Tibial artery (tissue), 4 donors: ENCODE results near the gene NUP153.

Experiments
- DNase-seq, 2 donors: peaks; one replicate each; pipeline ENCODE4 v3.0.0-alpha.2; 2019
- H3K27ac ChIP-seq, 2 donors: fragments of 200-600 bp; sonication (generic) in 1 of 2; 1 replicate in 1 of 2; 2 replicates in 1 of 2; pipeline ENCODE4 v1.5.1; 2018 to 2019; ENCODE audit warnings: mild to moderate bottlenecking in 1 of 2
- H3K27me3 ChIP-seq, 2 donors: fragments of 200-600 bp; sonication (generic) in 1 of 2; one replicate each; pipeline versions ENCODE4 v1.5.1 to v1.6.0; 2016 to 2019
- H3K36me3 ChIP-seq, 3 donors: fragments of 200-600 bp; sonication (generic) in 2 of 3; one replicate each; pipeline ENCODE4 v1.5.1; 2016 to 2019; ENCODE audit warnings: mild to moderate bottlenecking in 2 of 3
- H3K4me1 ChIP-seq, 4 donors: fragments of 200-600 bp; sonication (generic) in 2 of 4; 1 replicate in 3 of 4; 2 replicates in 1 of 4; pipeline ENCODE4 v1.5.1; 2016 to 2019
- H3K4me3 ChIP-seq, 2 donors: fragments of 200-600 bp; sonication (generic) in 1 of 2; 1 replicate in 1 of 2; 2 replicates in 1 of 2; pipeline ENCODE4 v1.5.1; 2018 to 2019; ENCODE audit warnings: mild to moderate bottlenecking in 2 of 2
- H3K9me3 ChIP-seq, 3 donors: fragments of 200-600 bp; sonication (generic) in 1 of 3; one replicate each; pipeline ENCODE4 v1.5.1; 2016 to 2019
- CTCF ChIP-seq, 2 experiments: fragments of 200-600 bp in 1 of 2; fragments of 450-650 bp in 1 of 2; IDR thresholded peaks; one replicate each; pipeline ENCODE4 v1.5.1; 2017 to 2019; ENCODE audit warnings: antibody characterized with exemption in 2 of 2, mild to moderate bottlenecking in 1 of 2, moderate library complexity in 1 of 2
- intact Hi-C: fragments of 100-400 bp; cut with DNase I; formaldehyde crosslinking; loops from one replicate; pipeline ENCODE4 v1.15.0; 2023; ENCODE audit warnings: low total_unique reads

Gene NUP153

GRCh38 chr6:17700421-17701416, 6.0 kb downstream of the NUP153 start:
- intact Hi-C loops = loop anchor here (10.0 kb wide), 1 partner anchor 454 kb away; the partner anchor contains the start of genes KDM1B and TPMT
- TF ChIP-seq CTCF (IDR thresholded peaks at IDR 0.05) = no peak
- no peak for DNase-seq
- no peaks in the 10 kb centered on the region for H3K27me3 ChIP-seq
- peaks cover 0 to 4% (median 0%) of the 10 kb centered on the region in 3 donors for H3K36me3 ChIP-seq
- peaks cover 0 to 70% (median 42%) of the 10 kb centered on the region in 4 donors for H3K4me1 ChIP-seq
- H3K9me3 ChIP-seq = no peaks in the 10 kb centered on the region
- no peak overlapping the region for H3K4me3 ChIP-seq
- H3K27ac ChIP-seq = no peak overlapping the region

GRCh38 chr6:17691925-17692538, 14.7 kb downstream of the NUP153 start:
- Histone ChIP-seq H3K27ac (no peak overlapping the region), H3K4me1 (peaks cover 0 to 49% (median 13%) of the 10 kb centered on the region in 4 donors), H3K4me3 (no peak overlapping the region), H3K27me3 (no peaks in the 10 kb centered on the region), H3K9me3 (no peaks in the 10 kb centered on the region), H3K36me3 (peaks cover 0 to 6% (median 0%) of the 10 kb centered on the region in 3 donors)
- intact Hi-C loops = no loop called here
- DNase-seq = no peak
- no peak for TF ChIP-seq CTCF (IDR thresholded peaks at IDR 0.05)

GRCh38 chr6:17688481-17688880, 18.2 kb downstream of the NUP153 start:
- intact Hi-C loops = no loop called here
- Histone ChIP-seq H3K9me3 (no peaks in the 10 kb centered on the region), H3K27me3 (no peaks in the 10 kb centered on the region), H3K4me1 (peaks cover 0 to 30% (median 12%) of the 10 kb centered on the region in 4 donors), H3K27ac (no peak overlapping the region), H3K4me3 (no peak overlapping the region), H3K36me3 (peaks cover 0 to 14% (median 5%) of the 10 kb centered on the region in 3 donors)
- TF ChIP-seq CTCF (IDR thresholded peaks at IDR 0.05) = no peak
- no peak for DNase-seq

- no peak for DNase-seq
Observed at GRCh38 chr6:17687136-17687535, 19.6 kb downstream of the NUP153 start.

GRCh38 chr6:17684134-17684533, 22.6 kb downstream of the NUP153 start:
- H3K27me3 ChIP-seq = no peaks in the 10 kb centered on the region
- peaks cover 0 to 15% (median 14%) of the 10 kb centered on the region in 3 donors for H3K36me3 ChIP-seq

More at GRCh38 chr6:17687136-17687535, 19.6 kb downstream of the NUP153 start:
- Histone ChIP-seq H3K9me3 (no peaks in the 10 kb centered on the region), H3K27ac (no peak overlapping the region), H3K4me1 (peaks cover 0 to 26% (median 10%) of the 10 kb centered on the region in 4 donors), H3K27me3 (no peaks in the 10 kb centered on the region), H3K4me3 (no peak overlapping the region), H3K36me3 (peaks cover 0 to 14% (median 10%) of the 10 kb centered on the region in 3 donors)
- TF ChIP-seq CTCF (IDR thresholded peaks at IDR 0.05) = no peak
- intact Hi-C loops = no loop called here

More at GRCh38 chr6:17684134-17684533, 22.6 kb downstream of the NUP153 start:
- Histone ChIP-seq H3K4me1 (peaks cover 0 to 17% (median 11%) of the 10 kb centered on the region in 4 donors), H3K4me3 (no peak overlapping the region), H3K27ac (no peak overlapping the region), H3K9me3 (no peaks in the 10 kb centered on the region)
- TF ChIP-seq CTCF (IDR thresholded peaks at IDR 0.05) = no peak
- DNase-seq = no peak
- intact Hi-C loops = no loop called here
